ENCODE measurements around the gene EFHC1.

GRCh38 chr6:52509281-52510212 lies 89.4 kb downstream of the EFHC1 start:
- TF ChIP-seq RAD21 (IDR thresholded peaks at IDR 0.05) (no peak), CTCF (IDR thresholded peaks at IDR 0.05; ENCODE audit: low read depth, low read length, missing input control) (no peak), MAX (IDR thresholded peaks at IDR 0.05) (no peak), JUND (IDR thresholded peaks at IDR 0.05) (no peak), NR2F2 (IDR thresholded peaks at IDR 0.05) (no peak), ZBTB33 (IDR thresholded peaks at IDR 0.05) (no peak), SP1 (IDR thresholded peaks at IDR 0.05) (no peak)
